CD4-positive, alpha-beta T cell treated with Interleukin-4 for 1 hour (primary cell): Measurements from ENCODE around the gene RPLP1.
"Not testable (repeated sequence)": the region's sequence is repeated elsewhere in the genome, so short reads cannot be mapped to it uniquely, and the experiment has no call there.

Source experiments
- DNase-seq, 2 donors: peaks; one replicate each; pipeline ENCODE4 v3.0.0-alpha.2; 2020 to 2022

Gene RPLP1

DNA sequence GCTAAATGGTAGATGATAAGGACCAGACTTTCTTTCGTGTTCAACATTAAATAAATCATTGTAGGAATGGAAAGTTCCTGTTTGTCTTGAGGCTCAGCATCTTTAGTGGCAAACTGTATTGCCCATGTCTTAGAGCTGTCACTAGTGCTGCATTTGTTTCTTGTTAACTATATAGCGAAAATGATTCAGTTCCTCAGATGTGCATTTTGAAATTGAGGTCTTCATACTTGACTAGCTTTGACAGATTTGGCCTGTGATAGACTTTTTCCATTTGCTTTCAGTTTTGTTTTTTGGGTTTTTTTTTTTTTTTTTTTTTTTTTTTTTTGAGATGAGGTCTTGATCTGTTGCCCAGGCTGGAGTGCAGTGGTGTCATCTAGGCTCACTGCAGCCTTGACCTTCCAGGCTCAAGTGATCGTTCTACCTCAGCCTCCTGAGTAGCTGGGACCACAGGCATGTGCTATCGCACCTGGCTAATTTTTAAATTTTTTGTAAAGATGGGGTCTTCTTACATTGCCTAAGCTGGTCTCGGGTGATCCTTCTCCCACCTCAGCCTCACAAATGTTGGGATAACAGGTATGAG, 9.5 kb upstream of the RPLP1 start:
- no peak for DNase-seq

DNA sequence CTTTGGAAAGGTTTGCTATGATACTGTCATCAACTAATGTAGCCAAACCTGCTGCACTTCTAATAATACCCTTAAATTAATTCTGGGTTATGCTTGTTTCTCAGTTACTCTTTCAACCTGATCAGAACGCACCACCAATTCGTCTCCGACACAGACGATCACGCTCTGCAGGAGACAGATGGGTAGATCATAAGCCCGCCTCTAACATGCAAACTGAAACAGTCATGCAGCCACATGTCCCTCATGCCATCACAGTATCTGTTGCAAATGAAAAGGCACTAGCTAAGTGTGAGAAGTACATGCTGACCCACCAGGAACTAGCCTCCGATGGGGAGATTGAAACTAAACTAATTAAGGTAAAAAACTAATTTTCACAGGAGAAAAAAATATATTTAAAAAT, 7.9 kb upstream of the RPLP1 start:
- no peak for DNase-seq

DNA sequence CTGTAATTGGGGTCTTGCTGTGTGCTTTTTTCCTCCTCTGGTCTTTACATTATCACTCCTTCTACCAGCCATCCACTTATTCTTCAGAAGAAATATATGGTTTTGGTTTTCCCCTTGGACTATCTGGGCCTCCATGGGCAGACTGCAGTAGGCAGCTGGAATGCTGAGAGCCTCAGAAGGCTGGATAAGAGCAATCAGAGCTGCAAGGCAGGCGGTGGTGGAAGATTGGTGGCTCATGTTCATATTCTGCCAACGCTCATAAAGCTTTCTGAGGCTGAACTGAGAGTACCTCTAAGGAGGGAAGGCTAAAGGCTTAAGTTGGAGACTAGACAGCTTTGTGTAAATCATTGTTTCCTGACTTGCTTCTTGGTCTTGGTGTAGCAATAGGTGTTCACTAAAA, 5.7 kb upstream of the RPLP1 start:
- DNase-seq = no peak

DNA sequence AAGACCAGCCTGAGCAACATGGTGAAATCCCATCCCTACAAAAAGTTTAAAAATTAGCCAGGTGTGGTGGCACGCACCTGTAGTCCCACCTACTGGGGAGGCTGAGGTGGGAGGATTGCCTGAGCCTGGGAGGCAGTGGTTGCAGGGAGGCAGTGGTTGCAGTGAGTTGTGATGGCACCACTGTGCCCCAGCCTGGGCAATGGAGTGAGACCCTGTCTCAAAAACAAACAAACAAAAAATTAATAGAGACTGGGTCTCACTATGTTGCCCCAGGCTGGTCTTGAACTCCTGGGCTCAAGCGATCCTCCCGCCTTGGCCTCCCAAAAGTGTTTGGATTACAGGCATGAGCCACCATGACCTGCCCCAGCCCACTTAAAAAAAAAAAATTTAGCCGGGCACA, 2.4 kb upstream of the RPLP1 start:
- DNase-seq = not testable (repeated sequence)

DNA sequence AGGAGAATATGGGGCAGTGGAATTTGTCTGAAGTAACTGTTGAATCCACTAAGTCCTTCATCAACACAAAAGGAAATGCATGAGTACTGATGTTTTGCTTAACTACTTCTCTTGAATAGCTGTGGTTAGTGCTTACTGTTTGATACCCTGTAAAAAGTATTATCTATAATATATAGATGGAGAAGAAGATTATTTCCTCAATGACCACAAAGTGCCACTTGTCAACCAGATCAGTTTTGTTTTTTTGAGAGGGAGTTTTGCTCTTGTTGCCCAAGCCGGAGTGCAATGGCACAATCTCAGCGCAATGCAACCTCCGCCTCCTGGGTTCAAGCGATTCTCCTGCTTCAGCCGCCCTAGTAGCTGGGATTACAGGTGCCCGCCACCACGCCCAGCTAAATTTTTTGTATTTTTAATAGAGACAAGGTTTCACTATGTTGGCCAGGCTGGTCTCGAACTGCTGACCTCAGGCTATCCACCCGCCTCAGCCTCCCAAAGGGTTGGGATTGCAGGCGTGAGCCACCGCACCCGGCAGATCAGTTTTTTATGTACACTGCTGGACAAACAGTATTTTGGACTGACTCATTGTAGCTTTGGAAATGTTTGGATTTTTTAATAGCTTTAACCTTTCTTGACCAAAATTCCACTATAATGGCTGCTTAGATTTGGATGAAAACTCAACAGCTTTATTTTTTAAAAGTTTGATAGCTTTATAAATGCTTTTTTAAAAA, 1.5 kb upstream of the RPLP1 start:
- DNase-seq = no peak

DNA sequence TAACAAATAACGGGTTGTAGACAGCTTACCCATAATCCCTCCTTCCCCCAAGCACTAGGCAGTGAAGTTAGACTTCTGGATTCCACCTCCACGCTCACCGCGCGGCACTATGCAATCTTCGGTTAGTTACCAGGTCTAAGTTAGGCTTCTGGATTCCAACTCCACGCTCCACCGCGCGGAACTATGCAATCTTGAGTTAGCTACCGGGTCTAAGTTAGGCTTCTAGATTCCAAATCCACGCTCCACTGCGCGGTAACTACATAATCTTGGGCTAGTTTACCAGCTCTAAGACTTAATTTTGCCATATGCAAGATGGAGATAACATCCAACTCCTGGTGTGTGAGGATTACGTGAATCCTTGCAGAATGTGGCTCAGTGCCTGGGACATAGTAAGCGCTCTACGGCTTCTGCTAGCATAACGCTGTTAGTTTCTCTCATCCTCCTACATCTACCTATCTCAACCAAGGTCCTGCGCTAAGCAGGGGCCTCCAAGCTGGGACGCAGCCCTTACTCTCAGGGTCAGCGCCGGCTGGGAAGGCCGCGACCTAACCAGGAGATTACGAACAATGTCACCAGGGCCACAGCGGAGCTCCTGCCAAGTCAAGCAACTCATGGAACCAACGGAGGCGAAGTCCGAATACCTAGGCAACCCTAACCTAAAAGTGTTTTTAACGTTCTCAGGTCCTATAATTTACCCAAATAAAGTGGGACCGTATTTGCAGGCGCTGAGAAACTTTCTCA, 497 bp upstream of the RPLP1 start:
- DNase-seq = no peak

DNA sequence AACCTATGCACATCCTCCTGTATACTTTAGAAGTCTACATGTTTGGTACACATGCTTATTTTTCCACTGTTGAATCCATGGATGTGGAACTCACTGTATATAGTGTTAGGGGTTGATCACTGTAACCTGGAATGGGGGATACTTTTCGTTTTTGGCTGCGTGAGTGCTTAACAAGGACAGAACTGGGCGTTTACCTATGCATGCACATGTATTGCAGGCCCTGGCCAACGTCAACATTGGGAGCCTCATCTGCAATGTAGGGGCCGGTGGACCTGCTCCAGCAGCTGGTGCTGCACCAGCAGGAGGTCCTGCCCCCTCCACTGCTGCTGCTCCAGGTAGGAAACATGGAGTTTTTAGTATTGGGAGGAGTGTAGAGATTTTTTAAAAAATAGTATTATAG, 2.3 kb downstream of the RPLP1 start:
- DNase-seq = no peak

DNA sequence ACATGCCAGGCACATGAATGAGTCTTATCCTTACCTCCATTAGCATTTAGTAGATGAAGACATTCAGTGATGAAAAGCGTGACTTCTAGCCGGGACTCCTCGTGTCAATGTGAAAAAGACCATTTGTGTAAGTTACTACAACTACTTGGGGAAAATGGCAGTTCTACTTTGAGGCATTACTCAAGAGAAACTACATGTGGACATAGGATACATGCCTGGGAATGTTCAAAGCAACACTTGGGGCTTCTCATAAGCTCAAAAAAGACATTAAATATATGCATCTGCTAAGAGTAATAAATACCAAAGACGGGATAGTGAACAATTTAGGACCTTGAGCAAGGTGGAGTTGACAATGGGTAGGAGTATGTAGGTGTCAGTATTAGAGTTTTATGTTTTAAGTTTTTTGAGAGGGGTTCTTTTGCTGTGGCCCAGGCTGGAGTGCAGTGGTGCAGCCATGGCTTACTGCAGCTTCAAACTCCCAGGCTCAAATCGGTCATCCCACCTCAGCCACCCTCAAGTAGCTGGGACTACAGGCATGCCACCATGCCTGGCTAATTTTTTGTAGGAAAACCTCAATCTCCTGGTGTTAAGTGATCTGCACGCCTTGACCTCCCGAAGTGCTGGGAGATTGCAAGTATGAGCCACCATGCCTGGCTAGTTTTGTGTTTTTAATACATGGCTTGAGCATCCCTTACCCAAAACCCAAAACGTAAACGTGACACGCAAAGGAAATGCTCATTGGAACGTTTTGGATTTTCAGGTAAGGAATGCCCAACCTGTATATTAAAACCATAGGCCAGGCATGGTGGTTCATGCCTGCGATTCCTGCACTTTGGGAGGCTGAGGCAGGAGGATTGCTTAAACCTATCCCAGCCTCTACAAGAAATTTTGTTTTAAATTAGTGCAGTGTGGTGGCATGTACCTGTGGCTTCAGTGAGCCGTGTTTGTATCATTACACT, 3.9 kb downstream of the RPLP1 start:
- no peak for DNase-seq

DNA sequence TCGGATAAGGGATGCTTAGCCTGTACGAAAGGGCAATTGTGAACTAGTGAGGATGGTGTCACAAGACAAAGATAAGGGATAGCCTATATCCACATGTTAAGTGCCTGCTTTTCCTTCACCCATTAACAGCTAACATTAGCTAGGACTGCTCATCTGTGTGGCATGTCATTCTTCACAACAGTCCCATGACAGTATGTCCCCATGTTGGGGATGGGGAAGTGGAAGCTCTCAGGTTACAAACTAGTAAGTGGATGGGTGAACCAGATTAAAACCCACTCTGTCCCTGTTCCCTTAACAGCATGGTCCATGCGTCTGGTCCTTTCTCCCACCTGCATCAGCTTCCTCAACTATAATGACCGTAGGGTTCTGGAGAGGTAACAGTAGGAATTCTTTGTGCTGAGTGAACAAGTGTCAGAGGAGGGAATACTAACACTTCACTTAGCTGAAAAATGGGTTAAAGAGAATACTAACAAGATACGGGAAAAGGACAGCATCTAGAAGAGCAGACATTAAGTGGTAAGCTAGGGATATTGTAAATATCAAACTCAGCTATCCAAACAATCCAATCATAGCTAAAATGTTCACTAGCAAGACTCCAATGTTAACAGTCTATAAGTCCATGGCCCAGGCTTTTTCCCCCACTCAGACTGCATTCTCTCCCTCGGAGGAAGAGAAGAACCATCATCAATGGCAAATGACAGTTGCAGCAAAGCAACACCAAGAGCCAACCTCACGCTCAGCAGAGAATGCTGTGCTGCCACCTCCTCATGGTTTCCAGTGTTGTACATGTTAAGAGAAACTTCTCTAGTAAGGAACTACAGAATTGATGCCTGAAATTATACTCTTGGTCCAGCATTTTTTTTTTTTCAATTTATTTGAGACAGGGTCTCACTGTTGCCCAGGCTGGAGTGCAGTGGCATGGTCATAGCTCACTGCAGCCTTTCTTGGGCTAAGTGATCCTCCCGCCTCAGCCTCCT, 5.0 kb downstream of the RPLP1 start:
- DNase-seq = no peak

DNA sequence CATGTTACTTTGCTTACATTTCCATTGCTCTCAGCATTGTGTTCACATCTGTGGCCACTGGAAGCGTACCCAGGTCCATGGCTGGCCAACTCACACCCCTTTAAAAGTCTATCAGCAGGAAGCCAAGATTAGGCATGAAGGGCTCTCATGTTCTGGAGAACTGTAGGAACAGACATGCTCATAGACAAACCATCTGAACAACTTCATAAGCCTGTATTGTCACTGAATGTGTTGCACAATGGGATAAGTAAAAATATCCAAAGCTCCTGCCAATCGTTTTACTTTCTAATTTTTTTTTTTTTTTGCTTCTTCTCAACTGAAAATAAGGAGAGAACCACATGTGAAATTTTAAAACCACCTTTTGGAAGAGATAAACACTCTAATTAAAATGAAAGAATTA, 6.4 kb downstream of the RPLP1 start:
- DNase-seq = no peak

DNA sequence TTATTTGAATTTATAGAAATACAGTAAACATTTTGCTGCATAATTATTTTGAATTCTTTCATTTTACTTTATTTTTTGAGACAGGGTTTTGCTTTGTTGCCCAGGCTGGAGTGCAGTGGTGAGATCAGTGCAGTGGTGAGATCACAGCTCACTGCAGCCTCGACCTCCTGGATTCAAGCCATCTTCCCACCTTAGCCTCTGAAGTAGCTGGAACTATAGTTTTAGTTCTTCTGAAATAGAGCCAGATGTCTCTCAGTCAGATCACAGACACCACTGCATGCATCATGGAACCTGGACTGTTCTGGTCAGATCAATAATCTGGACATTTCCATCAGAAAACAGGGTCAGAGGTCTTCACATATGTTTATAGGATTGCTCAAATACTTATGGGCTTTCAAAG, 7.9 kb downstream of the RPLP1 start:
- no peak for DNase-seq

DNA sequence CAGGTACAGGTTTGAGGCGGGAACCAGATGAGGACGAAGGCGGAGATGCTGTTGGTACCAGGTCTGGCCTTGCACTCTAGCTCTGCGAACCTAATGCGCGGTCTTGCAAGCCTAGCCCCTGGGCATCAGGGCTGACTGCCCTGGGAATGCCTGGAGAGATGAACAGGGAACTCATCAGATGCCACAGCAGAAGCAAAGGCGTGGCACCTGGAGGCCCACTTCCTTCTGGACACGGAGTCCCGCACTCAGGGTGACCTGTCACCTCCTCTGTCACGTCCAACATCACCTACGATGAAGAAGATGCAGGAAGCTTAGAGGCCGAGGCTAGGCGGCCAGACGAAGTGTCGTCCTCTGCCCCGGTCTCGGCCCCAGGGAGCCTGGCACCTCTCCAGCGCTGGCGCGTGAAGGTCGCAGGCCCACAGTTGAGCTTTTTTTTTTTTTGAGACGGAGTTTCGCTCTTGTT, 9.4 kb downstream of the RPLP1 start:
- no peak for DNase-seq

DNA sequence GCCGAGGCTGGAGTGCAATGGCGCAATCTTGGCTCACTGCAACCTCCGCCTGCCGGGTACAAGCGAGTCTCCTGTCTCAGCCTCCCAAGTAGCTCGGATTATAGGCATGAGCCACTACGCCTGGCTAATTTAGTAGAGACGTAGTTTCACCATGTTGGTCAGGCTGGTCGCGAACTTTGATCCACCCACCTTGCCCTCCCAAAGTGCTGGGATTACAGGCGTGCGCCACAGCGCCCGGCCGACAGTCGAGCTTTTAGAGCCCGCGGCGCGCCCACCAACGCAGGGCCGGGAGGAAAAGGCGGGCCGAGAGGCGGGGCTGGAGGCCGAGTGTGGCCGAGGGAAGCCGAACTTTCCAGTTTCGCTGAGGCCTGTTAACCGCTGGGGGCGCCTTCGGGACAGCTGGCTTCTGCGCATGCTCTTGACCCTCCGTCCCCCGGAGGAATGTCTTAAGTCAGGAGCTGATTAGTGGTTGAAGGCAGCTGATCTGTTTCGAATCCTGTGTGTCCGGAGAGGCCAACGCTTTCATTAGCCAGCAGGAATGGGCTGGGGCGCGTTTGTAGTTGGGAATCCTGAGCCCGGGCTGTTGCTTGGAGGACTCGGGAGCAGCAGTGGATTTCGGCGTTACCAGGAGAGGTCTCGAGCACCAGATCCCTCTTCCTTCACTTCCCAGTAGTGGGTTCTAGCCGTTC, 10.0 kb downstream of the RPLP1 start:
- peak; percentile 94 for DNase-seq

DNA sequence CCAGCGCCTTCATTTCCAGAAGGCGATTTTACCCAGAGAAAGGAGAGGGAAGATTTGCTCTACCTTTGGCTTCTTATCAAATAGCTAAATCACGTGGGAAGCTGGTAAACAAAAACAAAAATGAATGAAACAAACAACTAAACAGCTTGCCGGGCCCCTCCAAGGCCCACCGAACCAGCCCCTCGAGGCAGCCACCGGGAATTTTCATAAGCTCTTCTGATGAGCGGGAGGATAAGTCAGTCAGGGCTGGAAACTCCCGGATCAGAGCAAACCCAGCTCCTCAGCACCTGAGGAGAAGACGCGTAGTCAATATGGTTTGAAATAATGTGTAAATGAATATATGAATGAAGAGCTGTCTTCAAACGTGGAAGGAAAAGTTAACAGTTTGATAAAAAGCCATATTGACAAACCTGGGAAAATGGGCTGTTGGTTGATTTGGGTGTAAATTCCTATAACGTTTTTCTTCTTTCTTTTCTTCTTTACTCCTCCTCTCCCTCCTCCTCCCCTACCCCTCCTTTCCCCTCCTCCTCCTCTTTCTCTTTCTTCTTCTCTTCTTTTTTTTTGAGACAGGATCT, 10.7 kb downstream of the RPLP1 start:
- no peak for DNase-seq

DNA sequence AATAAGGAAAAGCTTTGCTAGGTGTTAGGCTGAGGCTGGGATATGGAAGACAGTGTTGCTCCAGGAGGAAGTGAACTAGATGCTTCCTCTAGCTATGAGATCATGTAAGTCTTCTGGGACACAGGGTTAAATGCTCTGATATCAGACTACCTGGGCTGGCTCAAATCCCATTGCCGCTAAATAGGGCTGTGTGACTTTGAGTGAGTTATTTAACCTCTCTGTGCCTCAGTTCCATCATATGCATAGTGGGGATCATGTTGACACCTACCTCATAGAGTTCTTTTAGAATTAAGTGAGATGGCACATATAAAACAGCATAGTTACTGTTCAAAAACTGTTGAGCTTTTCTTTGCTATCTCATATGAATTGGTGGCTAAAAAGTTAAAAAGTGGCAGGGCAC, 12.6 kb downstream of the RPLP1 start:
- no peak for DNase-seq

DNA sequence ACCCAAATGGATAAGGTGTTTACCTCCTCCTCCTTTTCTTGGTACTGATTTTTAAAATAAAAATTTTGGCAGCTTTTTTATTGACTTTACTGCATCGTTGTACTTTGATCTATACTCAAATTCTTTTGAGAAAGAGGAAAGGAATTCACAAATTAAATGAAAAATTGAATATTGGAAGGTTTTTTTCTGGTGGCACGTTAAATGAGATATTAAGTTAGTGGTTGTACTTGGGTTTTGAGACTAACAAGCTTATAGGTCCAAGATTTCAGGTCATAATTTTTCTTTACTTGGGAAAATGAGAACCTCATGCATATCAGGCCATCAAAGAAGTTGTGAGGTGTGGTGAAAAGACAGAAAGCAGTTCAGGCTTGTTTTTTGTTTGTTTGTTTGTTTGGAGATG, 14.1 kb downstream of the RPLP1 start:
- DNase-seq = no peak

DNA sequence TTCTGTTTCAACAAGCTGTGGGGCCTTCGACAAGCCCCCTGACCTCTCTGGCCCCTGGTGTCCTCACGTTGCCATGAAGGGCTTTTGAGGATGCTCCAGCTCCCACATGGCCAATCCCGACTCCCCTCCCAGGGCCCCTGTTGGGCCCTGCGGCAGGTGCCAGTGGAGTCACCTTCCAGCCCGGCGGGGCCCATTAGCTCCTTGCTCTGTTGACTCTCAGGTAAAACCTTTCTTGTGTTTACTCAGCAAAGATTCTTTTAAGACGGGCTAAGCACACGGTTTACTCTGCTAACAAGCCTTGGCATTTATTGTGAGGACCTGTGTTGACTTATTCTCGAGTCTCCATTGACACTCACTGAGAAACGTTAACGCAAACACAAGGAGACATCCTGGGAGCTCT, 15.0 kb downstream of the RPLP1 start:
- DNase-seq = no peak

DNA sequence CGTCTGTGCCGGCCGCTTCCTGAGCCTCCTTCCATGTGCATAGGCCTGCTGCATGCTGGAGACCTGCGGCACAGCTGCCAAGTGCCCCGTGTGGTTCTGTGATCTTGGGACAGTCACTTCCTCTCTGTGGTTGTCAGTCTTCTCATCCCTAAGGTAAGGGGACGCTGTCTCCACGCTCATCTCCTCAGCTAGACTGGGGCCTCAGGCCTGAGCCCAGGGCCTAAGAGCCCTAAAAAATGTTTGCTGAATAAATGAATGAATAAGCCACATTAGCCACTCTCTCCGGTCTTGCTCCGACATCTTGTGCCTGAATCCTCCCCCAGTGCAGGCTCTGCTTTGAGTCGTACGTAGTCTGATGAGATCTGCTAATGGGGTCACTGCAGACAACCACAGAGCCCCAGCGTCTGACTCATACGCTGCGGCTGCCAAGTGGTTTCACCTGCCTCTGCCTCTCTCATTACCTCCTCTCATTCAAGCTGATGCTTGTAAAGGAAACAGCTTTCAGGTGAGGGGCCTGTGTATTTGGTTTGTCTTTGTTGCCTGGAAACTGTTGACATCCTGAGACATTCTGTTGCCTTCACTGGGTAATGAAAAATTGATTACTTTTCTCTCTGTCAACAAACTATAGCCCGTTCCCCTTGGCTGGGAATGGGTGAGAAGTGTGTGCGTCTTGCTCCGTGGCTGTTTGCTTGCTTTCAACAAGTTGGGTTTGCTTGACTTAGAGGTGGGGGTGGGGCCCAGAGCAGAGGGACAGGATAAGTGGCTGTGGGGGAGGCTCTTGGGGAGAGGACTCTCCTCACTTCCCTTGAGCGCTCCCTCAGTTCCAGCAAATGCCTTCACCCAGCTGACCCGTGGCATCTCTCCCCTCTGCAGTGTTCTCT, 15.9 kb downstream of the RPLP1 start:
- peak; percentile 90 to 92 for DNase-seq

DNA sequence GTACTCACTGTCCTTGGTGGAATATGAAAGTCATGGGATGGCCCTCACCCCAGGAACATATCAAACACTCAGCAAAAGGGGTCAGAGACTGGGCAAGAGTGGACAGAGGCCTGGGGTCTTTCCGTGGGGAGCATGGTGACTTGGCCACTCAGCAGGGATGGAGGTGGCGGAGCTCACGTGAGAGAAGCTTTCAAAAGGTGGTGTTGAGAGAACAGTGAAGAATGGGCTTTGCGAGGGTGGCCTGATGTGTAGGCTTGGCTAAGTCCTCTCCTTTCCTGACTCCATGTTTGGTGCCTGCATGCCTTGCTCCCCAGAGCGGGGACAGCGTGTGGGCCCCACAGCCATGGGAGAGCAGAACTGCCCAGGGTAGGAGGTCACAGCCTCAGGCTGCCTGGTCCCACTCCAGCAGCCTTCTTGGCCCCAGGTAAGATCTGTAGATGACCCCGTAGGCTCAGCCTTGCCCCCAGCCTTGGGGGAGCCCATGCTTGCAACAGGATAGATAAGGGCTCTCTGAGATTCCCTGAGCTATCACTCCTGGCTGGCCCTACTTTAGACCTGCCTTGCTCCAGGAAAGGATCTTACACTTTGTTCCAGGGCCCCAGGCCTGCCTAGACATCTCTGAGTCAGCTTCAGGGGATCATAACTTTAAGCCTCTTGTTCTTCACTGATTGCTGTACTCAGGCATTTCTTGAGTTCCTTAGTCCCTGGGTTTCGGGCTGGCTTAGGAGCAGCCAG, 17.0 kb downstream of the RPLP1 start:
- DNase-seq = no peak
